ENCODE results near the gene PIGS.

The PIGS gene

GRCh38 chr17:28519236-28519635 lies 52.1 kb downstream of the PIGS start:
- Histone ChIP-seq H3K27me3 (ENCODE audit: insufficient read depth, low read length) (peaks cover 8% of the 10 kb centered on the region; the same call in 1 of the 2 replicates), H3K36me3 (ENCODE audit: insufficient read depth, low read length) (no peaks in the 10 kb centered on the region), H3K79me2 (ENCODE audit: control insufficient read depth, insufficient read depth, low read length, unreplicated experiment) (no peaks in the 10 kb centered on the region), H3K27ac (ENCODE audit: low read depth, low read length) (no peak overlapping the region), H3K4me1 (ENCODE audit: control insufficient read depth, insufficient read depth, low read length, unreplicated experiment) (no peaks in the 10 kb centered on the region), H3K4me3 (ENCODE audit: low read depth, low read length) (no peak overlapping the region), H2AFZ (ENCODE audit: low read length, unreplicated experiment) (no peak overlapping the region)

GRCh38 chr17:28518578-28518977 lies 52.7 kb downstream of the PIGS start:
- Histone ChIP-seq H3K27ac (ENCODE audit: low read depth, low read length) (no peak overlapping the region), H3K79me2 (ENCODE audit: control insufficient read depth, insufficient read depth, low read length, unreplicated experiment) (no peaks in the 10 kb centered on the region), H2AFZ (ENCODE audit: low read length, unreplicated experiment) (no peak overlapping the region), H3K4me3 (ENCODE audit: low read depth, low read length) (no peak overlapping the region), H3K36me3 (ENCODE audit: insufficient read depth, low read length) (no peaks in the 10 kb centered on the region), H3K27me3 (ENCODE audit: insufficient read depth, low read length) (peaks cover 14% of the 10 kb centered on the region), H3K4me1 (ENCODE audit: control insufficient read depth, insufficient read depth, low read length, unreplicated experiment) (no peaks in the 10 kb centered on the region)

GRCh38 chr17:28518132-28518531 lies 53.2 kb downstream of the PIGS start:
- Histone ChIP-seq H3K36me3 (ENCODE audit: insufficient read depth, low read length) (no peaks in the 10 kb centered on the region), H2AFZ (ENCODE audit: low read length, unreplicated experiment) (no peak overlapping the region), H3K4me3 (ENCODE audit: low read depth, low read length) (no peak overlapping the region), H3K4me1 (ENCODE audit: control insufficient read depth, insufficient read depth, low read length, unreplicated experiment) (no peaks in the 10 kb centered on the region), H3K27ac (ENCODE audit: low read depth, low read length) (no peak overlapping the region), H3K27me3 (ENCODE audit: insufficient read depth, low read length) (peaks cover 18% of the 10 kb centered on the region), H3K79me2 (ENCODE audit: control insufficient read depth, insufficient read depth, low read length, unreplicated experiment) (no peaks in the 10 kb centered on the region)

GRCh38 chr17:28515518-28515917 lies 55.8 kb downstream of the PIGS start:
- Histone ChIP-seq H3K79me2 (ENCODE audit: control insufficient read depth, insufficient read depth, low read length, unreplicated experiment) (no peaks in the 10 kb centered on the region), H3K27me3 (ENCODE audit: insufficient read depth, low read length) (peaks cover 44% of the 10 kb centered on the region), H2AFZ (ENCODE audit: low read length, unreplicated experiment) (no peak overlapping the region), H3K27ac (ENCODE audit: low read depth, low read length) (no peak overlapping the region), H3K4me1 (ENCODE audit: control insufficient read depth, insufficient read depth, low read length, unreplicated experiment) (no peaks in the 10 kb centered on the region), H3K4me3 (ENCODE audit: low read depth, low read length) (no peak overlapping the region), H3K36me3 (ENCODE audit: insufficient read depth, low read length) (no peaks in the 10 kb centered on the region)

GRCh38 chr17:28514561-28515002 lies 56.7 kb downstream of the PIGS start:
- H3K27ac ChIP-seq (ENCODE audit: low read depth, low read length), result no peak overlapping the region
- no peaks in the 10 kb centered on the region for H3K79me2 ChIP-seq (ENCODE audit: control insufficient read depth, insufficient read depth, low read length, unreplicated experiment)
- H3K36me3 ChIP-seq (ENCODE audit: insufficient read depth, low read length), result no peaks in the 10 kb centered on the region
- no peaks in the 10 kb centered on the region for H3K4me1 ChIP-seq (ENCODE audit: control insufficient read depth, insufficient read depth, low read length, unreplicated experiment)
- no peak overlapping the region for H2AFZ ChIP-seq (ENCODE audit: low read length, unreplicated experiment)
- no peak overlapping the region for H3K4me3 ChIP-seq (ENCODE audit: low read depth, low read length)
- H3K27me3 ChIP-seq (ENCODE audit: insufficient read depth, low read length), result peaks cover 50% of the 10 kb centered on the region

GRCh38 chr17:28513476-28513875 lies 57.8 kb downstream of the PIGS start:
- Histone ChIP-seq H3K4me3 (ENCODE audit: low read depth, low read length) (no peak overlapping the region), H3K27me3 (ENCODE audit: insufficient read depth, low read length) (peaks cover 53% of the 10 kb centered on the region), H2AFZ (ENCODE audit: low read length, unreplicated experiment) (no peak overlapping the region), H3K36me3 (ENCODE audit: insufficient read depth, low read length) (no peaks in the 10 kb centered on the region), H3K27ac (ENCODE audit: low read depth, low read length) (no peak overlapping the region), H3K4me1 (ENCODE audit: control insufficient read depth, insufficient read depth, low read length, unreplicated experiment) (no peaks in the 10 kb centered on the region), H3K79me2 (ENCODE audit: control insufficient read depth, insufficient read depth, low read length, unreplicated experiment) (no peaks in the 10 kb centered on the region)

- Histone ChIP-seq H3K27ac (ENCODE audit: low read depth, low read length) (no peak overlapping the region), H2AFZ (ENCODE audit: low read length, unreplicated experiment) (no peak overlapping the region), H3K4me3 (ENCODE audit: low read depth, low read length) (no peak overlapping the region), H3K36me3 (ENCODE audit: insufficient read depth, low read length) (no peaks in the 10 kb centered on the region), H3K27me3 (ENCODE audit: insufficient read depth, low read length) (peaks cover 64% of the 10 kb centered on the region), H3K4me1 (ENCODE audit: control insufficient read depth, insufficient read depth, low read length, unreplicated experiment) (no peaks in the 10 kb centered on the region), H3K79me2 (ENCODE audit: control insufficient read depth, insufficient read depth, low read length, unreplicated experiment) (no peaks in the 10 kb centered on the region)
Observed at GRCh38 chr17:28511858-28512461, 59.4 kb downstream of the PIGS start.

GRCh38 chr17:28509789-28510188 lies 61.5 kb downstream of the PIGS start:
- Histone ChIP-seq H3K27me3 (ENCODE audit: insufficient read depth, low read length) (peaks cover 68% of the 10 kb centered on the region), H3K27ac (ENCODE audit: low read depth, low read length) (no peak overlapping the region), H3K36me3 (ENCODE audit: insufficient read depth, low read length) (no peaks in the 10 kb centered on the region), H3K79me2 (ENCODE audit: control insufficient read depth, insufficient read depth, low read length, unreplicated experiment) (no peaks in the 10 kb centered on the region), H2AFZ (ENCODE audit: low read length, unreplicated experiment) (no peak overlapping the region), H3K4me1 (ENCODE audit: control insufficient read depth, insufficient read depth, low read length, unreplicated experiment) (no peaks in the 10 kb centered on the region), H3K4me3 (ENCODE audit: low read depth, low read length) (no peak overlapping the region)

- Histone ChIP-seq H3K79me2 (ENCODE audit: control insufficient read depth, insufficient read depth, low read length, unreplicated experiment) (no peaks in the 10 kb centered on the region), H3K4me1 (ENCODE audit: control insufficient read depth, insufficient read depth, low read length, unreplicated experiment) (no peaks in the 10 kb centered on the region), H3K27me3 (ENCODE audit: insufficient read depth, low read length) (peaks cover 55% of the 10 kb centered on the region), H3K36me3 (ENCODE audit: insufficient read depth, low read length) (no peaks in the 10 kb centered on the region), H2AFZ (ENCODE audit: low read length, unreplicated experiment) (no peak overlapping the region), H3K27ac (ENCODE audit: low read depth, low read length) (no peak overlapping the region), H3K4me3 (ENCODE audit: low read depth, low read length) (no peak overlapping the region)
Observed at GRCh38 chr17:28508211-28508724, 63.1 kb downstream of the PIGS start.

- H3K79me2 ChIP-seq (ENCODE audit: control insufficient read depth, insufficient read depth, low read length, unreplicated experiment), result no peaks in the 10 kb centered on the region
- H3K4me1 ChIP-seq (ENCODE audit: control insufficient read depth, insufficient read depth, low read length, unreplicated experiment), result no peaks in the 10 kb centered on the region
- no peak overlapping the region for H3K27ac ChIP-seq (ENCODE audit: low read depth, low read length)
- peaks cover 49% of the 10 kb centered on the region for H3K27me3 ChIP-seq (ENCODE audit: insufficient read depth, low read length)
- no peak overlapping the region for H3K4me3 ChIP-seq (ENCODE audit: low read depth, low read length)
- H2AFZ ChIP-seq (ENCODE audit: low read length, unreplicated experiment), result no peak overlapping the region
- H3K36me3 ChIP-seq (ENCODE audit: insufficient read depth, low read length), result no peaks in the 10 kb centered on the region
Observed at GRCh38 chr17:28507567-28508203, 63.6 kb downstream of the PIGS start.

Measured in ACC112 (cell line).